C4-2B (cell line): Measurements from ENCODE around the gene PAFAH1B2.
A peak's percentile ranks its signal among the peaks of the same experiment; 100 is the strongest.

Source experiments
- H3K27ac ChIP-seq: fragments of 450-650 bp; 2 replicates; pipeline ENCODE4 v1.5.1; 2017
- CTCF ChIP-seq: fragments of 450-650 bp; conservative IDR thresholded peaks from 2 replicates; pipeline ENCODE4 v1.5.1; 2017; ENCODE audit warnings: mild to moderate bottlenecking
- ZFX ChIP-seq: fragments of 450-650 bp; IDR thresholded peaks from 2 replicates; pipeline ENCODE4 v1.6.1; 2017

PAFAH1B2 gene

GRCh38 chr11:117181586-117182550 is 37.8 kb downstream of the PAFAH1B2 start:
- no peak for TF ChIP-seq CTCF
- TF ChIP-seq ZFX, result no peak
- peak overlapping the region; percentile 70 for H3K27ac ChIP-seq

GRCh38 chr11:117182551-117182935 is 38.5 kb downstream of the PAFAH1B2 start:
- H3K27ac ChIP-seq, result peak overlapping the region; percentile 70
- TF ChIP-seq CTCF (no peak), ZFX (no peak)

GRCh38 chr11:117183178-117183577 is 39.1 kb downstream of the PAFAH1B2 start:
- peak overlapping the region; percentile 70 for H3K27ac ChIP-seq

GRCh38 chr11:117183724-117184349 is 39.8 kb downstream of the PAFAH1B2 start:
- peak overlapping the region; percentile 70 for H3K27ac ChIP-seq
- TF ChIP-seq CTCF, result no peak

- TF ChIP-seq ZFX, result no peak; the same call in 1 of the 2 replicates
- no peak for TF ChIP-seq CTCF
- peak overlapping the region; percentile 70 for H3K27ac ChIP-seq
Observed at GRCh38 chr11:117185736-117186430, 41.8 kb downstream of the PAFAH1B2 start.

GRCh38 chr11:117186431-117186761 is 42.3 kb downstream of the PAFAH1B2 start:
- TF ChIP-seq CTCF (no peak), ZFX (no peak)
- H3K27ac ChIP-seq, result peak overlapping the region; percentile 70

- TF ChIP-seq ZFX (no peak), CTCF (no peak)
- no peak overlapping the region for H3K27ac ChIP-seq
Observed at GRCh38 chr11:117187007-117187406, 42.9 kb downstream of the PAFAH1B2 start.
